ENCODE measurements around the gene SLC25A26.

Gene SLC25A26

GRCh38 chr3:66353530-66353929 is 132.7 kb downstream of the SLC25A26 start:
- no peak overlapping the region for H3K4me3 ChIP-seq (ENCODE audit: control insufficient read depth, low read depth, low read length)
- peak; percentile 31 for DNase-seq (ENCODE audit: low read depth)
- TF ChIP-seq CTCF (IDR thresholded peaks at IDR 0.05; ENCODE audit: control insufficient read depth, insufficient read depth, low read depth, low read length, missing control alignments) = no peak

GRCh38 chr3:66354001-66354400 is 133.2 kb downstream of the SLC25A26 start:
- no peak for DNase-seq (ENCODE audit: low read depth)
- H3K4me3 ChIP-seq (ENCODE audit: control insufficient read depth, low read depth, low read length) = no peak overlapping the region
- TF ChIP-seq CTCF (IDR thresholded peaks at IDR 0.05; ENCODE audit: control insufficient read depth, insufficient read depth, low read depth, low read length, missing control alignments) = no peak

- TF ChIP-seq CTCF (IDR thresholded peaks at IDR 0.05; ENCODE audit: control insufficient read depth, insufficient read depth, low read depth, low read length, missing control alignments) = no peak
- H3K4me3 ChIP-seq (ENCODE audit: control insufficient read depth, low read depth, low read length) = no peak overlapping the region
- no peak for DNase-seq (ENCODE audit: low read depth)
Measured at GRCh38 chr3:66355394-66355793, 134.6 kb downstream of the SLC25A26 start.

GRCh38 chr3:66355997-66356396 is 135.2 kb downstream of the SLC25A26 start:
- no peak for TF ChIP-seq CTCF (IDR thresholded peaks at IDR 0.05; ENCODE audit: control insufficient read depth, insufficient read depth, low read depth, low read length, missing control alignments)
- DNase-seq (ENCODE audit: low read depth) = no peak
- H3K4me3 ChIP-seq (ENCODE audit: control insufficient read depth, low read depth, low read length) = no peak overlapping the region

GRCh38 chr3:66361356-66361755 is 140.6 kb downstream of the SLC25A26 start:
- H3K4me3 ChIP-seq (ENCODE audit: control insufficient read depth, low read depth, low read length) = no peak overlapping the region
- TF ChIP-seq CTCF (IDR thresholded peaks at IDR 0.05; ENCODE audit: control insufficient read depth, insufficient read depth, low read depth, low read length, missing control alignments) = no peak
- DNase-seq (ENCODE audit: low read depth) = no peak

- TF ChIP-seq CTCF (IDR thresholded peaks at IDR 0.05; ENCODE audit: control insufficient read depth, insufficient read depth, low read depth, low read length, missing control alignments) = no peak
- no peak overlapping the region for H3K4me3 ChIP-seq (ENCODE audit: control insufficient read depth, low read depth, low read length)
- DNase-seq (ENCODE audit: low read depth) = peak; percentile 42
Measured at GRCh38 chr3:66362541-66362941, 141.7 kb downstream of the SLC25A26 start.

GRCh38 chr3:66363148-66363547 is 142.3 kb downstream of the SLC25A26 start:
- H3K4me3 ChIP-seq (ENCODE audit: control insufficient read depth, low read depth, low read length) = no peak overlapping the region
- no peak for TF ChIP-seq CTCF (IDR thresholded peaks at IDR 0.05; ENCODE audit: control insufficient read depth, insufficient read depth, low read depth, low read length, missing control alignments)
- DNase-seq (ENCODE audit: low read depth) = no peak

All from AG09309 (cell line).